WI38 (cell line): ENCODE measurements around the gene SUPT6H.

Experiments used
- H3K4me3 ChIP-seq: 2 replicates; pipeline ENCODE4 v1.5.1; 2011; ENCODE audit warnings: low read depth, mild to moderate bottlenecking, control low read depth, low read length
- TF ChIP-seq, protein P1 (sequence below): IDR thresholded peaks from 2 replicates; pipeline ENCODE4 v1.5.1; 2012; ENCODE audit warnings: low read depth, mild to moderate bottlenecking, control low read depth, low read length

SUPT6H gene

GRCh38 chr17:28702026-28702751 lies 40.2 kb downstream of the SUPT6H start:
- H3K4me3 ChIP-seq: no peak overlapping the region
- TF ChIP-seq, protein P1, sequence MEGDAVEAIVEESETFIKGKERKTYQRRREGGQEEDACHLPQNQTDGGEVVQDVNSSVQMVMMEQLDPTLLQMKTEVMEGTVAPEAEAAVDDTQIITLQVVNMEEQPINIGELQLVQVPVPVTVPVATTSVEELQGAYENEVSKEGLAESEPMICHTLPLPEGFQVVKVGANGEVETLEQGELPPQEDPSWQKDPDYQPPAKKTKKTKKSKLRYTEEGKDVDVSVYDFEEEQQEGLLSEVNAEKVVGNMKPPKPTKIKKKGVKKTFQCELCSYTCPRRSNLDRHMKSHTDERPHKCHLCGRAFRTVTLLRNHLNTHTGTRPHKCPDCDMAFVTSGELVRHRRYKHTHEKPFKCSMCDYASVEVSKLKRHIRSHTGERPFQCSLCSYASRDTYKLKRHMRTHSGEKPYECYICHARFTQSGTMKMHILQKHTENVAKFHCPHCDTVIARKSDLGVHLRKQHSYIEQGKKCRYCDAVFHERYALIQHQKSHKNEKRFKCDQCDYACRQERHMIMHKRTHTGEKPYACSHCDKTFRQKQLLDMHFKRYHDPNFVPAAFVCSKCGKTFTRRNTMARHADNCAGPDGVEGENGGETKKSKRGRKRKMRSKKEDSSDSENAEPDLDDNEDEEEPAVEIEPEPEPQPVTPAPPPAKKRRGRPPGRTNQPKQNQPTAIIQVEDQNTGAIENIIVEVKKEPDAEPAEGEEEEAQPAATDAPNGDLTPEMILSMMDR: no peak

- TF ChIP-seq, protein P1: no peak
- no peak overlapping the region for H3K4me3 ChIP-seq
Measured at GRCh38 chr17:28702752-28703150, 40.7 kb downstream of the SUPT6H start.

DNA sequence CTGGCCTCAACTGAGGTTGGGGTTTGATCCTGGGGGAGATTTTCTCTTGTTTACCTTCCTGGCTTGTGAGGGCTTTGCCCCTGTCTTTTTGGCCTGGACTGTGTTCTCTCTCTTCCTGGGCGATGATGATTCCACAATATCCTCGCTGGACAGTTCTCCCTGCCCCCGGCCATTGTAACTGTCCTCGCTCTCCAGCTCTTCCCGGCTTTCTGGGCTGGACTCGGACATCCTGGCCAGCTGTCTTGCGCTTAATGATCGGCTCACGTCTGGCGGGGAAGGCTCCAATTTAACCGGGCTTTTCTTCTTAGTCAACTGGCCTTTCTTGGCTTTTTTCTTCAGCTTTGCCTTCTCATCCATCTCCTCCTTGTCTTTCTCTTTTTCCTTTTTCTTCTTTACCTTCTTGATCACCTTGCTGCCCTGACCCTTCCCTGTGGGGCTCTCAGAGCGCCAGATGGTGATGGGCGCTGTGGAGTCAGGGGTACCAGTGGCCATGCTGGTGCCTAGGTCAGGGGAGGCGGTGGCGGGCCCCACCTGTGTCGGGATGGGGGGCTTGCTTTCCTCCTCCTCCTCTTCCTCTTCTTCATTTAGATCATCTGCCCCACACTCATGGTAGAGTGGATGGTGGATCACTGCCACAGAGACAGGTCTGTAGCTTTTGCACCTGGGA lies 41.7 kb downstream of the SUPT6H start:
- no peak overlapping the region for H3K4me3 ChIP-seq
- TF ChIP-seq, protein P1: no peak

DNA sequence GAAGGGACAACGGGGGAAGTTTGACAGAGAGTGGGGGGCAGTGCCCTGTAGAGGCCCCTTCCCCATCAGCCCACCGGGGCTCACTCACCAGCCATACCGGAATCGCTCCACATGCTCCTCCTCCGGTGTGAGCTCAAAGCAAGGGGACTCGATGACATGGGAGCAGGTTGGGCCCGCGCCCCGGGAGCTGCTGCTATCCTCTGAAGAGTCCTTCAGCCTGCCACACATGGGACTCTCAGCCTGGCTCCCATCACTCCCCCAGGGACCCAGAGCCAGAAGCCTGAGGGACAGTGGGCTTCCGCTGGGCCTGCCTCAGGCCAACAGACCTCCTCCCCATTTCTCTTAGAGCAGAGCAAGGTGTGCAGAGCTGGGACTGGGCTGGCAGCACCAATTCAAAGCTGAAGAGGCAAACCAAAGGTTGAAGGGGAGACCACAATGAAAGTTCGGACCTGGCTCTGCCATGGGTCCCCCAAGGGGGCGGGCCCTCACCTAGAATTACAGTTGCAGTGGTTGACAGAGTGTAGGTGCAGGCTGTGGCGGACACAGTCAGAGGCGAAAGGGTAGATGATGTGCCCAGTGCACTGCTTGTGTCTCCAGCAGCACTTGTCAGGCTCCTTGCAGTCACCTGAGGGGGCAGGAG lies 42.3 kb downstream of the SUPT6H start:
- H3K4me3 ChIP-seq: no peak overlapping the region
- TF ChIP-seq, protein P1: no peak

GRCh38 chr17:28705074-28705659 lies 43.2 kb downstream of the SUPT6H start:
- TF ChIP-seq, protein P1: no peak

GRCh38 chr17:28705728-28706334 lies 43.8 kb downstream of the SUPT6H start:
- TF ChIP-seq, protein P1: no peak
- no peak overlapping the region for H3K4me3 ChIP-seq

More at GRCh38 chr17:28705074-28705659, 43.2 kb downstream of the SUPT6H start:
- no peak overlapping the region for H3K4me3 ChIP-seq
